Measurements from ENCODE around the gene PCMT1. TPM values are rescaled to one million over a fixed set of nuclear protein-coding genes. Genes with fewer than 3 reads are reported as not detected.
"Not testable (repeated sequence)": the region's sequence is repeated elsewhere in the genome, so short reads cannot be mapped to it uniquely, and the experiment has no call there.

PCMT1 gene
- polyA plus RNA-seq, 6 donors from 2014 or later: 115 to 157 (median 125) TPM

- ATAC-seq (ENCODE audit: low read depth in 2 of 2) (peak; percentile 49 to 70), DNase-seq (no peak)
- no peaks in the 10 kb centered on the region for H3K9me3 Mint-ChIP-seq
- H3K27ac Mint-ChIP-seq: no peak overlapping the region
- no peak overlapping the region for H3K4me3 Mint-ChIP-seq
- H3K4me1 Mint-ChIP-seq: no peaks in the 10 kb centered on the region
- H3K27me3 Mint-ChIP-seq: peaks cover 16 to 32% (median 23%) of the 10 kb centered on the region in 3 donors
- no peaks in the 10 kb centered on the region for H3K36me3 Mint-ChIP-seq
Observed at GRCh38 chr6:149840345-149841075, 91.0 kb downstream of the PCMT1 start.

- H3K36me3 Mint-ChIP-seq: no peaks in the 10 kb centered on the region
- no peaks in the 10 kb centered on the region for H3K9me3 Mint-ChIP-seq
- DNase-seq: no peak
- H3K4me1 Mint-ChIP-seq: no peaks in the 10 kb centered on the region
- H3K27ac Mint-ChIP-seq: no peak overlapping the region
- H3K4me3 Mint-ChIP-seq: no peak overlapping the region
- H3K27me3 Mint-ChIP-seq: peaks cover 16 to 32% (median 21%) of the 10 kb centered on the region in 3 donors
- ATAC-seq (ENCODE audit: low read depth in 2 of 2): no peak
Observed at GRCh38 chr6:149842331-149842730, 92.8 kb downstream of the PCMT1 start.

- ATAC-seq (ENCODE audit: low read depth in 2 of 2): no peak
- no peak overlapping the region for H3K4me3 Mint-ChIP-seq
- H3K27me3 Mint-ChIP-seq: peaks cover 16 to 32% (median 16%) of the 10 kb centered on the region in 3 donors
- no peaks in the 10 kb centered on the region for H3K36me3 Mint-ChIP-seq
- no peak overlapping the region for H3K27ac Mint-ChIP-seq
- no peak for DNase-seq
- H3K4me1 Mint-ChIP-seq: no peaks in the 10 kb centered on the region
- H3K9me3 Mint-ChIP-seq: no peaks in the 10 kb centered on the region
Observed at GRCh38 chr6:149843051-149843633, 93.6 kb downstream of the PCMT1 start.

GRCh38 chr6:149844036-149844435, 94.5 kb downstream of the PCMT1 start:
- DNase-seq; ATAC-seq (ENCODE audit: low read depth in 2 of 2); H3K4me1 Mint-ChIP-seq; H3K9me3 Mint-ChIP-seq; H3K36me3 Mint-ChIP-seq; H3K4me3 Mint-ChIP-seq: not testable (repeated sequence)
- H3K27me3 Mint-ChIP-seq: peaks cover 14 to 32% (median 16%) of the 10 kb centered on the region in 3 donors
- H3K27ac Mint-ChIP-seq: peak overlapping the region in 1 of 6 donors; percentile 89

- no peaks in the 10 kb centered on the region for H3K9me3 Mint-ChIP-seq
- ATAC-seq (ENCODE audit: low read depth in 2 of 2): no peak
Observed at GRCh38 chr6:149844480-149844879, 94.9 kb downstream of the PCMT1 start.

GRCh38 chr6:149845549-149845948, 96.0 kb downstream of the PCMT1 start:
- no peaks in the 10 kb centered on the region for H3K4me1 Mint-ChIP-seq
- H3K36me3 Mint-ChIP-seq: no peaks in the 10 kb centered on the region
- DNase-seq (no peak), ATAC-seq (ENCODE audit: low read depth in 2 of 2) (no peak)
- H3K27me3 Mint-ChIP-seq: peaks cover 6 to 24% (median 16%) of the 10 kb centered on the region in 3 donors
- H3K9me3 Mint-ChIP-seq: no peaks in the 10 kb centered on the region
- H3K27ac Mint-ChIP-seq: peak overlapping the region in 1 of 6 donors; percentile 80
- H3K4me3 Mint-ChIP-seq: no peak overlapping the region

More at GRCh38 chr6:149844480-149844879, 94.9 kb downstream of the PCMT1 start:
- no peaks in the 10 kb centered on the region for H3K4me1 Mint-ChIP-seq
- H3K36me3 Mint-ChIP-seq: no peaks in the 10 kb centered on the region
- H3K27me3 Mint-ChIP-seq: peaks cover 12 to 32% (median 16%) of the 10 kb centered on the region in 3 donors
- DNase-seq: no peak
- peak overlapping the region in 1 of 6 donors; percentile 89 for H3K27ac Mint-ChIP-seq
- no peak overlapping the region for H3K4me3 Mint-ChIP-seq

- H3K36me3 Mint-ChIP-seq: no peaks in the 10 kb centered on the region
- peaks cover 4 to 5% (median 4%) of the 10 kb centered on the region in 3 donors for H3K4me1 Mint-ChIP-seq
- DNase-seq (no peak), ATAC-seq (ENCODE audit: low read depth in 2 of 2) (no peak)
- peak overlapping the region in 1 of 6 donors; percentile 38 for H3K27ac Mint-ChIP-seq
- H3K9me3 Mint-ChIP-seq: peaks cover 0 to 5% (median 0%) of the 10 kb centered on the region in 7 donors
- H3K27me3 Mint-ChIP-seq: peaks cover 8 to 21% (median 16%) of the 10 kb centered on the region in 3 donors
- H3K4me3 Mint-ChIP-seq: no peak overlapping the region
Observed at GRCh38 chr6:149846321-149846720, 96.8 kb downstream of the PCMT1 start.

- Mint-ChIP-seq H3K27me3 (peaks cover 8 to 14% (median 14%) of the 10 kb centered on the region in 3 donors), H3K27ac (no peak overlapping the region), H3K9me3 (peaks cover 0 to 8% (median 2%) of the 10 kb centered on the region in 7 donors), H3K36me3 (no peaks in the 10 kb centered on the region), H3K4me3 (no peak overlapping the region), H3K4me1 (peaks cover 17 to 21% (median 19%) of the 10 kb centered on the region in 3 donors)
- ATAC-seq (ENCODE audit: low read depth in 2 of 2): no peak
- DNase-seq: no peak
Observed at GRCh38 chr6:149847939-149848267, 98.4 kb downstream of the PCMT1 start.

- H3K27me3 Mint-ChIP-seq: peaks cover 8 to 10% (median 10%) of the 10 kb centered on the region in 3 donors
- H3K9me3 Mint-ChIP-seq; H3K4me3 Mint-ChIP-seq; ATAC-seq (ENCODE audit: low read depth in 2 of 2); H3K36me3 Mint-ChIP-seq; H3K27ac Mint-ChIP-seq; DNase-seq: not testable (repeated sequence)
- peaks cover 17 to 22% (median 20%) of the 10 kb centered on the region in 3 donors for H3K4me1 Mint-ChIP-seq
Observed at GRCh38 chr6:149848343-149848742, 98.8 kb downstream of the PCMT1 start.

GRCh38 chr6:149851461-149852110, 102.0 kb downstream of the PCMT1 start:
- Mint-ChIP-seq H3K27me3 (peaks cover 0 to 13% (median 7%) of the 10 kb centered on the region in 3 donors), H3K27ac (peak overlapping the region in 4 of 6 donors; percentile 39 to 91 (median 60)), H3K4me1 (peaks cover 23 to 27% (median 24%) of the 10 kb centered on the region in 3 donors), H3K4me3 (peak overlapping the region in 6 of 8 donors; percentile 14 to 64 (median 46)), H3K36me3 (no peaks in the 10 kb centered on the region), H3K9me3 (peaks cover 0 to 8% (median 2%) of the 10 kb centered on the region in 7 donors)
- no peak for DNase-seq
- peak; percentile 12 to 28 for ATAC-seq (ENCODE audit: low read depth in 2 of 2)

- H3K9me3 Mint-ChIP-seq: peaks cover 0 to 8% (median 2%) of the 10 kb centered on the region in 7 donors
- DNase-seq (peak; percentile 60), ATAC-seq (ENCODE audit: low read depth in 2 of 2) (peak; percentile 98 to 99)
- peak overlapping the region in 4 of 6 donors; percentile 39 to 91 (median 60) for H3K27ac Mint-ChIP-seq
- peaks cover 0 to 15% (median 7%) of the 10 kb centered on the region in 3 donors for H3K27me3 Mint-ChIP-seq
- peaks cover 23 to 27% (median 24%) of the 10 kb centered on the region in 3 donors for H3K4me1 Mint-ChIP-seq
- peak overlapping the region in 6 of 8 donors; percentile 36 to 64 (median 42) for H3K4me3 Mint-ChIP-seq
- no peaks in the 10 kb centered on the region for H3K36me3 Mint-ChIP-seq
Observed at GRCh38 chr6:149852180-149852579, 102.6 kb downstream of the PCMT1 start.

- peaks cover 23 to 27% (median 24%) of the 10 kb centered on the region in 3 donors for H3K4me1 Mint-ChIP-seq
- H3K27me3 Mint-ChIP-seq: peaks cover 0 to 15% (median 8%) of the 10 kb centered on the region in 3 donors
- H3K27ac Mint-ChIP-seq: peak overlapping the region in 1 of 6 donors; percentile 22
- peaks cover 0 to 8% (median 2%) of the 10 kb centered on the region in 7 donors for H3K9me3 Mint-ChIP-seq
- DNase-seq: no peak
- no peak for ATAC-seq (ENCODE audit: low read depth in 2 of 2)
- no peaks in the 10 kb centered on the region for H3K36me3 Mint-ChIP-seq
- H3K4me3 Mint-ChIP-seq: peak overlapping the region in 1 of 8 donors; percentile 44
Observed at GRCh38 chr6:149852881-149853280, 103.3 kb downstream of the PCMT1 start.

GRCh38 chr6:149854017-149854416, 104.5 kb downstream of the PCMT1 start:
- peaks cover 23 to 27% (median 24%) of the 10 kb centered on the region in 3 donors for H3K4me1 Mint-ChIP-seq
- DNase-seq; H3K27ac Mint-ChIP-seq; H3K4me3 Mint-ChIP-seq; ATAC-seq (ENCODE audit: low read depth in 2 of 2); H3K36me3 Mint-ChIP-seq; H3K9me3 Mint-ChIP-seq: not testable (repeated sequence)
- H3K27me3 Mint-ChIP-seq: peaks cover 0 to 15% (median 13%) of the 10 kb centered on the region in 3 donors

All from naive B cell (primary cell).